HL-60/S4 treated with phorbol 12-myristate 13-acetate at 8.2 ng/mL for 4 days and 3 days (cell line): ENCODE results near the gene PSMB2.

Experiments used
- in situ Hi-C: fragments of 300-500 bp; cut with MboI; formaldehyde crosslinking; loops from 2 replicates; pipeline ENCODE4 v1.15.0; 2022; ENCODE audit warnings: low sequenced_read_pairs

Gene PSMB2

DNA sequence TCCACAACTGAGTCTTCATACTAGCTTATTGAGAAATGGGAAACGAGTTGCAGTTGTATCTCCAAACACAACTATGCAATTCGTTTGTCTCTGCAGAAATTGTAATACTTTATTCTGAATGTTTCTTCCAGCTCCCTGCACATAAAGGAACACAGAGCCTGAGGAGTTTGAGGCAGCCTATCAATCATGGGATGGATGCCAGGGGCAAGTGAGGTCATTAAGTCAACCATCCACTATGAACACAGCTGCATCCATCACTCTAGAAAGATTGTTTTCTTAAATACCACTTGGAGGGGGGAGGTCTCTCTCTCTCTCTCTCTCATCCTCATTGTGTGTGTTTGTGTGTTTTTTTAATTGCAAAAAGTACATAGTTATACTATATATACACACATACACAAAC, 2.9 kb upstream of the PSMB2 start:
- in situ Hi-C loops = no loop called here

DNA sequence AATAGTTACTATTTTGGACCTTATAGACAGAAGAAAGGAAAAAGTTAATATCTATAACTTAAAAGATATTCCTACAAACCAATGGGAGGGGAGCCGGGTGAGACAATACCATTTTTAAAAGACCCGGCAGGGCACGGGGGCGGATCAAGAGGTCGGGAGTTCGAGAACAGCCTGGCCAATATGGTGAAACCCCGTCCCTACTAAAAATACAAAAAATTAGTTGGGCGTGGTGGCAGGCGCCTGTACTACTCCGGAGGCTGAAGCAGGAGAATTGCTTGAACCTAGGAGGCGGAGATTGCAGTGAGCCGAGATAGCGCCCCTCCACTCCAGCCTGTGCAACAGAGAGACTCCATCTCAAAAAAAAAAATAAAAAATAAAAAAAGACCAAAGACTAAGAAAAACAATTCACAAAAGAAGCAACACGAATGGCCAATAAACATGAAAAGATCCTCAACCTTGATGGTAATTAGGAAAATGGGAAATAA, 1.2 kb upstream of the PSMB2 start:
- in situ Hi-C loops = no loop called here

DNA sequence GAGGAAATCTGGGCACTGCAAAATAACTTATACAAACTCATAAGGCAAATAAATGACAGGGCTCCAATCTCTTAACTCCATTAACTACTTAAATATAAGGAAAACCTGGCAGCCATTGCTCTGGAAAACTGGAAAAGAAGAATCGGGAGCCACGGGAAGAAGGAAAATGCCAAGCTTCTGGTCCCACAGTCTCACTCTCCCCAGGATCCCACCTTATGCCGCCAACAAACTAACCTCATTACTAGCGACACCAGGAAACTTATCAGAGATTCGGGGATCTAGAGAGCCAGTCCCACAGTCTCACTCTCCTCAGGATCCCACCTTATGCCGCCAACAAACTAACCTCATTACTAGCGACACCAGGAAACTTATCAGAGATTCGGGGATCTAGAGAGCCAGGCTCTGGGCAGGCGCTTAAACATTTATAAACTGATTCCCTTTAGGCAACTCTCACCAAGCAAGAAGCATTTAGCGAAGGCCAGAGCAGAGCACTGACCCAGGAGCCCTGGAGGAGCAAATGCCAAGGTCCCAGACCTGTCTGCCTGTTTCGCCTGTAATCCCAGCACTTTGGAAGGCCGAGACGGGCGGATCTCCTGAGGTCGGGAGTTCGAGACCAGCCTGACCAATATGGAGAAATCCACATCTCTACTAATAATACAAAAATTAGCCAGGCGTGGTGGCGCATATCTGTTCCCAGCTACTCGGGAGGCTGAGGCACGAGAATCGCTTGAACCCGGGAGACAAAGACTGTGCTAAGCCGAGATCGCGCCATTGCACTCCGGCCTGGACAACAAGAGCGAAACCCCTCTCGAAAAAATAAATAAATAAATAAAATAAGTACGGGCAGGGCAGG, 720 bp downstream of the PSMB2 start:
- in situ Hi-C loops = no loop called here

- in situ Hi-C loops = no loop called here
Measured at GRCh38 chr1:35637401-35637809, 3.9 kb downstream of the PSMB2 start.

DNA sequence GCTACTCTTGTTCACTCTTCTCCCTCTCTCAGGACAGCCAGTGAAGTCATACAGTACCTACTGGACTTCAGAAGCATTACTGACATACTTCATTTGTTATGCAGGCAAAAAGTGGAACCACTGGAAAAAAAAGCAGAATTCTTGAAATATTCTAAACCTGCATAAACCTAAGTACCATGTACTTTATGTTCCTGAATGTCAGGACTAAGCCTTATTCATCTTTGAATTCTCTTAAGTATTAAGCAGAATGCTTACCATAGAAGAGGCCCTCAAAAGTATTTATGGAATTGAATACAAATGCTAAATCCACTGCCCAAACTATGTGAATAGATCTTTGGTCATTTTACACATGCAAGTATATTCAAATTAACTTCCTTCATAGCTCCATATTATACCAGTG, 7.8 kb downstream of the PSMB2 start:
- in situ Hi-C loops = no loop called here

- in situ Hi-C loops = no loop called here
Measured at GRCh38 chr1:35631396-35631795, 9.9 kb downstream of the PSMB2 start.

GRCh38 chr1:35629051-35629450, 12.3 kb downstream of the PSMB2 start:
- in situ Hi-C loops = no loop called here

- in situ Hi-C loops = no loop called here
Measured at GRCh38 chr1:35623832-35624231, 17.5 kb downstream of the PSMB2 start.

DNA sequence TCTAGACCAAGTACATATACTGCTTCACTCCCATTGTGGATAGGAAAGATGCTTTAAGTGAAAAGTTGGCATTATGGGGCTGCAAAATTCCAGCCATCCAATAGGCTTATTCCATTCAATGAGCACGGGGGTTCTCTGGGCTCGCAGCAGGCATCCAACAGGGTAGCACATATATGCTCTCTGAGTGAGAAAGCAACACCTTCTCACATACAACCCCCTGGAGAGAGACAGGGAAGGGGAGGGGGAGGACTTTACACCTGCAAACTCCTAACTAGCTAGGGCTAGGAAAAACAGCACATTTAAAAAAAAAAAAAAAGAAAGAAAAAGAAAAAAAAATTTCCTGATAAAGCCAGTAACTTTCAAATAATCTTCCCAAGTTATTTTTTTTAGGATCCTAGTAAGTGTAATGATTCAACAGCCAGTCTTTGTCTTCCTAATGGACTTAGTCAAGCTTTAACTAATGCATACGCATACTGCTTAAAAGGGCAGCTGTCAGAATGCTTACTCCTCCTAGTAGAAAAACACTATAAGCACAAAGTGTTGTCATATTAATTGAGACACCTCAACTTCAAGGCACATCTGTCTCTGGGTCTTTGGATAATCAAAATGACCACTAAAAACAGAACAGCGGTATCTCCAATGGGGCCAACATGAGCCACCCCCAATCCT, 18.7 kb downstream of the PSMB2 start:
- in situ Hi-C loops = no loop called here

DNA sequence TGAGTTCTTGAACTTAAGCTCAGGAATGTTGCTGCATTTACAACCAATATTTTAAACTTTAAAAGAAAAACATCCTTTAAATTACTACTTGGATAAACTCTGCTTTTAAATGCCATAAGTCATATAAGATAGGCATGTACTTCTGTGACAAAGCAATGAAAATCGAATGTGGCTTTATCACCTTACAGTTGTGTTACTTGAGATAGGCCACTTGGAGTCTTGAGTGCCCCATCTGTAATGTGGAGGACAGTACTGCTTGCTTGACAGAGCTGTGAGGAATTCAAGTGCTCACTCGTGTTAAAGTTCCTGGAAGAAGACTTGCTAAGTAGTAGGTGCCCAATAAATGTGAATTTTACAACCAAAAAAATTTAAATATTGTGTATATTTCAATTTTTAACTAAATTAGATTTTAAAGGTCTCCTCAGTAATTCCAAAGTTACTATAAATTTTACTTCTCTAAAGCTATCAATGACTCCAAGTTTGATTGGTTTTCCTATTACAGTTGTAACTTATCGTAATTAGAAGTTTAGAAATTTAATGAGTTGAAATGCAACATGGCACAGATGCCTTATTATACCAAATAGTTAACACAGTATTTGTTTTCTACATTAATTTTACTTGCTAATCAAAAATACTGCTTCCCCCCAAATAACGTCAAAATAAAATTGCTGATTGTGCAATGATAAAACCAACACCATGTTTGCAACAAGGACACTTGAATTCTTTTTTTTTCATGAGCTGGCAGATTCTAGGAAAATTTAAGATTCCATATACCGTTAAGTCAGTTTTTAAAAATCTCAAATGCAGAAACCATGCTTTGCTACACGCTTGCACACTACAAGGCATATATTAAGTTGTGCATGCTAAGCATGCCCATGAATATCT, 21.8 kb downstream of the PSMB2 start:
- in situ Hi-C loops = no loop called here

DNA sequence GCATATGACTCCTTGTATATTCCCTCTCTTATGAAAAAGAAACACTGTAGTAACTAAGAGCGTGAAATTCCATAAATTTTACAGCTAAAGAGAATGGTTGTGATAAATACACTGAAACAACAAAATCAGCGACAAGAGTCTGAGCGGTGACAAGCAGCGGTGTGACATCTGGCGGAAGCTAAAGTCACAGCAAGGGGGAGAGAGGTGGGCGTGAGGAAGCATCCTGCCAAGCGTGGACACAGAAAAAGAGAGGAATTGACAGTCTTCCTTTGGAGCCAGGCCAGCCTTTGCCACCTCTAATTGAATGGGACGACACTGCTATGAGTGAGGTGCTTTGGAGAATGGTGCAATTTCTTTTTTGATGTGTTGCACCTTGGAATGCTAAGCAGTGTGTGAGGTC, 25.9 kb downstream of the PSMB2 start:
- in situ Hi-C loops = no loop called here

- in situ Hi-C loops = no loop called here
Measured at GRCh38 chr1:35611655-35612054, 29.7 kb downstream of the PSMB2 start.

- in situ Hi-C loops = no loop called here
Measured at GRCh38 chr1:35605867-35606182, 35.5 kb downstream of the PSMB2 start.

DNA sequence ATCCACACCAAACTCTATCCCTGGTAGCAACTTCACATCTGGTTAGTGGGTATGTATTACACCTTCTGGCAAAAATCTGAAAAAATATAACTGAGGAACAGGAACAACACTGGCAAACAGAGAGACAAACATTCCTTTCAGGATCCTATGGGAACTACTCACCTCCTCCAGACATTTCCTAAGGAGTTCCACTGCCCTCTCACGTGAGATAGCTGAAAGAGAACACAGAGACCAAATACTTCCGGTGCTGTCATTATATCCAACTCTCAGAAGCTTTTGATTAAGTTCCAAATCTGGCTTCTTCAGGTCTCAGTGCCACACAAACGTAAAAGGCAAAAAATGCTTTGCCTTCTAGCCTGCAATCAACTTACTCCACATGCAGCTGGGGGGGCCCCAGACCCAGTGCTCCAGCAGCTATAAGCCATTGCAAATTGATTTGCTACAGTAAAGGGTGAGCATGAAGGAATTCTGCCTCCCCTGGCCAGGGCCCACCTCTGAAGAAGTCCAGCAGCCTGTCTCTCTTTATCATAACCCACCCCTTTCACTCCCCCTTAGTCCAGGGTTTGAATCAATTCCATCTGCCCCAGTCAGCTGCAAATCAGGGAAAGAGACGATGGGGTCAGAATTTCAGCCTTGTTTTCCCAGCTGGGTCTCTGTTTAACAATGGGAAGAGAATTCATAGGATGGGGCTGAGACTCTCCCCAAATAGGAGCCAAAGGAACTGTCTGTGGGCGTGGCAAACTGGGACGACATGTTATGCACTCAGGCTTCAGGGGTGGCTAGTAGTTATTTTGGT, 36.1 kb downstream of the PSMB2 start:
- in situ Hi-C loops = no loop called here

GRCh38 chr1:35603941-35604340, 37.4 kb downstream of the PSMB2 start:
- in situ Hi-C loops = no loop called here

DNA sequence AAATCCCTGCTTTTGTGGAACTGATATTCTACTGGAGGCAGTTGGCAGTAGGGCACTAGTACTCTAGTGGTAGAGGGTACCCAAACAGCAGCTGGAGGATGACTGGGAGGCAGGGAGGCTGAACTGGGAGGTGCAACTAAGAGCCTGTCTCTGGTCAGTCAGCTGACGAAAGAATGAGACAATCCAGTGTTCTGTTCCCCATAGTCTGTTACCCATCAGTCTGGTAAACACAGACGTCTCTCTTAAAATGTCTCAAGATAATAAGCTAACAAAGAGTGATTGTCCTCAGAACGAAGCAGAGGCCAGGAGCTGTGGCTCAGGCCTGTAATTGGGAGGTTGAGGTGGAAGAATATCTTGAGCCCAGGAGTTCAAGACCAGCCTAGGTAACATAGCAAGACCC, 37.9 kb downstream of the PSMB2 start:
- in situ Hi-C loops = no loop called here

- in situ Hi-C loops = no loop called here
Measured at GRCh38 chr1:35600593-35600992, 40.7 kb downstream of the PSMB2 start.

- in situ Hi-C loops = no loop called here
Measured at GRCh38 chr1:35599411-35599810, 41.9 kb downstream of the PSMB2 start.

DNA sequence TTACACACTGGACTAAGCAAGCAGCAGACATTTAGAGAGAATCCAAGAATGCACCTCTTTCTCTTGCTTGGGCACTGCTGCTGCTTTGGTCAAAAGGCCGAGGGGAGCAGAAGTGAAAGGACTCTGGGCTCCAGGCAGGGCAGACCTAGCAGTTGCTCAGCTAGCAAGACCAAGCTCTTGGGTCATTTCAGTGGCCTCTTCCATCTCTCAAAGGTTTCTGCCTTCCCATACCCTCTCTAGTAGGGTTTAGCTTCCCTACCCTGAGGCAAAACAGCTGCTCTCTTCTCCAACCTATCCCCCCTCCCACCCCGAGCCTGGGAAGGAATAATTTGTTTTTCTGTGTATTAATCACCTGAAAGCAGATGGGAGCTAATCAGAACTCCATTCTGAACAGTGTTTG, 42.4 kb downstream of the PSMB2 start:
- in situ Hi-C loops = no loop called here

GRCh38 chr1:35597870-35598269, 43.5 kb downstream of the PSMB2 start:
- in situ Hi-C loops = no loop called here

DNA sequence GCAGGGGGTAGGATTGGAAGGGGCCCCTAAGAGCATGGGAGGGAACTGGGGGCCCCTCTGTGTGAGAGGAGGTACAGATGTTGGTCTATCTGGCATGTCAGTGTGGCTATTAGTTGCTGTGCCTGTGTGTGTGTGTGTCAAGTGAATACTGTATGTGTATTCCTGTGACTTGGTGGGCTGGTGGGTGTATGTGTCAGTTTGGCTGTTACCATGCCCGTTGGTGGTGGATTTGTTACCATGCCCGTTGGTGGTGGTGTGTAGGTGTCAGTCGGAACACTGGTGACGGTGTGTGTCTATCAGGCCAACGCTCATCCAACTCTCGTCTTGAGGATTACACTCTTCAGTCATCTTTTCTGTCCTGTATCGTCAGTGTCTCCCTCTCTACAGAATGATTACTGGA, 45.6 kb downstream of the PSMB2 start:
- in situ Hi-C loops = no loop called here
